ENCODE measurements around the gene OPRD1.

DNA sequence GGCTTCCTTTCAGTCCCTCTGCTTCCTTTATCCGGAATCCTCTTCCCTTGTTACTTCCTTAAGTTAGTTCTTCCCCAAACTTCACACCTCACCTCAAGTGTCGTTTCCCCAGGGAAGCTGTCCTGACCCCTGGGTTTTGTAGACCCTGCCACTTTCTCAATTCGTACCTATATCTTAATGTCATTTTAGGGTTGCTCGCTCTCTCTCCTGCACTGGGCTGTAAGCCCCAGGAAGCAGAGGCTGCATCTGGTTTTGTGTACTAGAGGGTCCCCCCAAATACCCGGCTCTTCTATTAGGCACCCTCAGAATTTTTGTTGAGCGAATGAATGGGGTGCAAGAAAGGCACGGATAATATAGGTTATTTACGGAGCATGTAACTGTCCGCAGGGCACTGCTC, 603 bp upstream of the OPRD1 start:
- TF ChIP-seq TOX (CRISPR knock-in tag; IDR thresholded peaks at IDR 0.05; ENCODE audit: borderline replicate concordance): no peak
- no peak for TF ChIP-seq BACH2 (CRISPR knock-in tag; IDR thresholded peaks at IDR 0.05; ENCODE audit: borderline replicate concordance)
- TF ChIP-seq, protein P1, sequence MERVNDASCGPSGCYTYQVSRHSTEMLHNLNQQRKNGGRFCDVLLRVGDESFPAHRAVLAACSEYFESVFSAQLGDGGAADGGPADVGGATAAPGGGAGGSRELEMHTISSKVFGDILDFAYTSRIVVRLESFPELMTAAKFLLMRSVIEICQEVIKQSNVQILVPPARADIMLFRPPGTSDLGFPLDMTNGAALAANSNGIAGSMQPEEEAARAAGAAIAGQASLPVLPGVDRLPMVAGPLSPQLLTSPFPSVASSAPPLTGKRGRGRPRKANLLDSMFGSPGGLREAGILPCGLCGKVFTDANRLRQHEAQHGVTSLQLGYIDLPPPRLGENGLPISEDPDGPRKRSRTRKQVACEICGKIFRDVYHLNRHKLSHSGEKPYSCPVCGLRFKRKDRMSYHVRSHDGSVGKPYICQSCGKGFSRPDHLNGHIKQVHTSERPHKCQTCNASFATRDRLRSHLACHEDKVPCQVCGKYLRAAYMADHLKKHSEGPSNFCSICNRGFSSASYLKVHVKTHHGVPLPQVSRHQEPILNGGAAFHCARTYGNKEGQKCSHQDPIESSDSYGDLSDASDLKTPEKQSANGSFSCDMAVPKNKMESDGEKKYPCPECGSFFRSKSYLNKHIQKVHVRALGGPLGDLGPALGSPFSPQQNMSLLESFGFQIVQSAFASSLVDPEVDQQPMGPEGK (CRISPR knock-in tag; IDR thresholded peaks at IDR 0.05; ENCODE audit: borderline replicate concordance): no peak
- TF ChIP-seq ARNTL (CRISPR knock-in tag; IDR thresholded peaks at IDR 0.05; ENCODE audit: borderline replicate concordance, low read depth): no peak
- no peak for TF ChIP-seq ZFP3 (CRISPR knock-in tag; IDR thresholded peaks at IDR 0.05)
- no peak for TF ChIP-seq ZC3H10 (CRISPR knock-in tag; IDR thresholded peaks at IDR 0.05)
- no peak for TF ChIP-seq ESRRG (CRISPR knock-in tag; IDR thresholded peaks at IDR 0.05)
- TF ChIP-seq POU6F1 (CRISPR knock-in tag; IDR thresholded peaks at IDR 0.05; ENCODE audit: borderline replicate concordance, low read depth): no peak
- no peak for TF ChIP-seq GLIS3 (CRISPR knock-in tag; IDR thresholded peaks at IDR 0.05)
- TF ChIP-seq, protein P2, sequence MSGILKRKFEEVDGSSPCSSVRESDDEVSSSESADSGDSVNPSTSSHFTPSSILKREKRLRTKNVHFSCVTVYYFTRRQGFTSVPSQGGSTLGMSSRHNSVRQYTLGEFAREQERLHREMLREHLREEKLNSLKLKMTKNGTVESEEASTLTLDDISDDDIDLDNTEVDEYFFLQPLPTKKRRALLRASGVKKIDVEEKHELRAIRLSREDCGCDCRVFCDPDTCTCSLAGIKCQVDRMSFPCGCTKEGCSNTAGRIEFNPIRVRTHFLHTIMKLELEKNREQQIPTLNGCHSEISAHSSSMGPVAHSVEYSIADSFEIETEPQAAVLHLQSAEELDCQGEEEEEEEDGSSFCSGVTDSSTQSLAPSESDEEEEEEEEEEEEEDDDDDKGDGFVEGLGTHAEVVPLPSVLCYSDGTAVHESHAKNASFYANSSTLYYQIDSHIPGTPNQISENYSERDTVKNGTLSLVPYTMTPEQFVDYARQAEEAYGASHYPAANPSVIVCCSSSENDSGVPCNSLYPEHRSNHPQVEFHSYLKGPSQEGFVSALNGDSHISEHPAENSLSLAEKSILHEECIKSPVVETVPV (CRISPR knock-in tag; IDR thresholded peaks at IDR 0.05): no peak
- no peak for TF ChIP-seq CREB5 (CRISPR knock-in tag; IDR thresholded peaks at IDR 0.05; ENCODE audit: low read depth)
- no peak for TF ChIP-seq RARB (CRISPR knock-in tag; IDR thresholded peaks at IDR 0.05)
- no peak for TF ChIP-seq ZFP30 (CRISPR knock-in tag; IDR thresholded peaks at IDR 0.05)
- no peak for TF ChIP-seq ZNF70 (CRISPR knock-in tag; IDR thresholded peaks at IDR 0.05)

Data from SK-N-SH treated with all-trans-retinoic acid at 6 μM for 48 hours (cell line).